MCF 10A (cell line): Measurements from ENCODE around the gene ZFYVE28. TPM values are rescaled to one million over a fixed set of nuclear protein-coding genes. Genes with fewer than 3 reads are reported as not detected.
"Not testable (repeated sequence)": the region's sequence is repeated elsewhere in the genome, so short reads cannot be mapped to it uniquely, and the experiment has no call there.

Experiments used
- BruUV-seq: library from RNA; stranded (reverse); fragments of 400-500 nt; replicated peaks from 2 replicates; lab custom pipeline; 2021; lab: Mats Ljungman, UMichigan
- CTCF ChIA-PET: fragments of 300-600 bp; sonication (Branson Sonifier 250); formaldehyde crosslinking; extraction: SDS; loops from one replicate; lab custom pipeline; 2021; ENCODE audit warnings: antibody characterized with exemption, inconsistent platforms; lab: Yijun Ruan, JAX
- POLR2A ChIA-PET: fragments of 300-600, 350-650 bp; sonication (Branson Sonifier 250); formaldehyde crosslinking; extraction: SDS; loops from one replicate; lab custom pipeline; 2020; ENCODE audit warnings: antibody characterized with exemption, inconsistent platforms; lab: Yijun Ruan, JAX
- DNase-seq: peaks from one replicate; pipeline ENCODE4 v3.0.0-alpha.2; 2018; ENCODE audit not compliant: unreplicated experiment
- H3K27ac Mint-ChIP-seq: one replicate; pipeline ENCODE4 v1.8.0; 2022; ENCODE audit warnings: mild to moderate bottlenecking, low read depth, mixed read lengths; ENCODE audit not compliant: unreplicated experiment
- H3K27me3 Mint-ChIP-seq: one replicate; pipeline ENCODE4 v1.8.0; 2022; ENCODE audit warnings: mixed read lengths; ENCODE audit not compliant: insufficient read depth, unreplicated experiment
- H3K36me3 Mint-ChIP-seq: one replicate; pipeline ENCODE4 v1.8.0; 2022; ENCODE audit warnings: mild to moderate bottlenecking, moderate library complexity, mixed read lengths; ENCODE audit not compliant: insufficient read depth, unreplicated experiment
- H3K4me1 Mint-ChIP-seq: one replicate; pipeline ENCODE4 v1.8.0; 2022; ENCODE audit warnings: mixed read lengths; ENCODE audit not compliant: insufficient read depth, unreplicated experiment
- H3K4me3 Mint-ChIP-seq: one replicate; pipeline ENCODE4 v1.8.0; 2022; ENCODE audit warnings: mild to moderate bottlenecking, moderate library complexity, mixed read lengths; ENCODE audit not compliant: unreplicated experiment
- H3K9me3 Mint-ChIP-seq: one replicate; pipeline ENCODE4 v1.8.0; 2022; ENCODE audit warnings: mixed read lengths; ENCODE audit not compliant: unreplicated experiment
- intact Hi-C: fragments of 100-400 bp; cut with micrococcal nuclease; formaldehyde crosslinking; loops from 2 replicates; pipeline ENCODE4 v1.14.1; 2022
- total RNA-seq: library from RNA; stranded (reverse); gene quantifications from 2 replicates; pipeline ENCODE4 v1.2.3, GENCODE V29; 2022
- TF ChIP-seq, protein P1 (sequence below): fragments of 200-600 bp; IDR thresholded peaks from one replicate; pipeline ENCODE4 v1.8.0; 2022; ENCODE audit warnings: antibody characterized with exemption, mild to moderate bottlenecking; ENCODE audit not compliant: unreplicated experiment

The ZFYVE28 gene
- total RNA-seq, 1 experiment from 2014 or later, result 1.6 TPM

DNA sequence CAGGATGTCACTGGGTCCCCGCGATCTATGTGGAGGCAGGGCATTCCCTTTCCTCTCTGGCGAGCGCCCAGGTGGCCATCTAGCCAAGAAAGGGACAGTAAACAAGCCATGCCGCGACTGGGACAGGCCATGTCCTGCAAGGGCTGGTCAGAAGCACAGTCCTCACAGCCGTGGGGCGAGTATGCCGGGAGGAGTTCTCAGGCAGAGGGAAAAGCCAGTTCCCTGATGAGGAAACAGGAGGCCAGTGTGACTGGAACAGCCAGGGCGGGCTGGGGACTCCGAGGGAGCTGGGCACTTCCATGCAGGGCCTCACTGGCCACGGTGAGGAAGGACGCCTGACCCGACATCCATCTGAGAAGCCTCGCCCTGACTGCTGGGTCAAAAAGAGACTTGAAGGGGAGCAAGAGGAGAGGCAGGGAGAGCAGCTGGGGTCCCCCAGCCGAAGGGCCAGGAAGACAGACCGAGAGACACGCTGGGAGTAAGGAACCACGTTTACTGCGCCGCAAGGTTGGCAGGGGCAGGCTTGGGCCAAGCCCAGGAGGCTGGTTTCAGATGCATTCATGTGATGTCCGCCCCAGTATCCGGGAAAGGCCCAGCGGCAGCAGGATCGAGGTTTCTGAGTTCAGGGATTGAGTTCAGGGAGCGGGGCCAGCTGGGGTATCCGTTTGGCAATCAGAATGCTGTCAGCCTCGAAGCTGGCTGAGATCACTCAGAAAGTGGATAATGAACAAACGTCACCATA lies 15.3 kb upstream of the ZFYVE28 start:
- BruUV-seq, result no TSS peak
- CTCF ChIA-PET, result interaction anchor here (0.5 to 0.9 kb wide), 2 partner anchors 26 to 216 kb away, joined by 3 read pairs; no protein-coding TSS in a partner anchor
- no peak for DNase-seq
- H3K4me1 Mint-ChIP-seq, result no peaks in the 10 kb centered on the region
- H3K9me3 Mint-ChIP-seq, result no peaks in the 10 kb centered on the region
- TF ChIP-seq, protein P1, sequence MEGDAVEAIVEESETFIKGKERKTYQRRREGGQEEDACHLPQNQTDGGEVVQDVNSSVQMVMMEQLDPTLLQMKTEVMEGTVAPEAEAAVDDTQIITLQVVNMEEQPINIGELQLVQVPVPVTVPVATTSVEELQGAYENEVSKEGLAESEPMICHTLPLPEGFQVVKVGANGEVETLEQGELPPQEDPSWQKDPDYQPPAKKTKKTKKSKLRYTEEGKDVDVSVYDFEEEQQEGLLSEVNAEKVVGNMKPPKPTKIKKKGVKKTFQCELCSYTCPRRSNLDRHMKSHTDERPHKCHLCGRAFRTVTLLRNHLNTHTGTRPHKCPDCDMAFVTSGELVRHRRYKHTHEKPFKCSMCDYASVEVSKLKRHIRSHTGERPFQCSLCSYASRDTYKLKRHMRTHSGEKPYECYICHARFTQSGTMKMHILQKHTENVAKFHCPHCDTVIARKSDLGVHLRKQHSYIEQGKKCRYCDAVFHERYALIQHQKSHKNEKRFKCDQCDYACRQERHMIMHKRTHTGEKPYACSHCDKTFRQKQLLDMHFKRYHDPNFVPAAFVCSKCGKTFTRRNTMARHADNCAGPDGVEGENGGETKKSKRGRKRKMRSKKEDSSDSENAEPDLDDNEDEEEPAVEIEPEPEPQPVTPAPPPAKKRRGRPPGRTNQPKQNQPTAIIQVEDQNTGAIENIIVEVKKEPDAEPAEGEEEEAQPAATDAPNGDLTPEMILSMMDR, result no peak
- H3K4me3 Mint-ChIP-seq, result no peak overlapping the region
- H3K27me3 Mint-ChIP-seq, result peaks cover 15% of the 10 kb centered on the region
- intact Hi-C loops, result no loop called here
- H3K27ac Mint-ChIP-seq, result no peak overlapping the region
- POLR2A ChIA-PET, result interaction anchor here (0.7 kb wide), 1 partner anchor 303 kb away, joined by 3 read pairs; no protein-coding TSS in a partner anchor
- H3K36me3 Mint-ChIP-seq, result no peaks in the 10 kb centered on the region

DNA sequence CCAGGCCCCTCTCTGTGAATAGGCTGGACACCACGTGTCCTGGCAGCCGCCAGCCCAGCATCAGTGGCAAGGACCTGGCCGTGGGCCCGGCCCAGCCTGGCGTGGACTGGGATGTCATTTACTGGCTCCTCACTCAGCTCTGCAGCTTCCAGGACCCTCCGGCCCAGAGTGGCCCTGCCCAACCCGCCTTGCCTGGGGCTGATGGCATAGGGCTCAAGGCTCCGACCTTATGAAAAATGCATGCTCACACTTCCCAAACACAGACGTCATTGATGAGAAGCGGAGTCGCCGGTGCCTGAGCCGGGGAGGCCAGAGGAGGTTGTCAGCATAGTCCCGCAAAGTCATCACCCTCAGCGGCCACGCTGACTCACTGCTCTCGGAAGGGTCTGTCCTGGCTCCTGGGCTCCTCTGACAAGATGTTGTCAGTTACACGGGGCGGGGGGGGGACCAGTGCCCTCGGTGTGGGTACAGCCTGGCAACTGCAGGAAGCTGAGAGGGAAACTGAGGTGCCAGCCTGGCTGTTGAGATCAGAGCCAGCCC lies 14.6 kb upstream of the ZFYVE28 start:
- Mint-ChIP-seq H3K27ac (no peak overlapping the region), H3K9me3 (no peaks in the 10 kb centered on the region), H3K4me3 (no peak overlapping the region), H3K4me1 (no peaks in the 10 kb centered on the region), H3K36me3 (no peaks in the 10 kb centered on the region), H3K27me3 (peaks cover 15% of the 10 kb centered on the region)
- intact Hi-C loops, result no loop called here
- peak; percentile 44 for DNase-seq
- ChIA-PET POLR2A (no interaction called here), CTCF (no interaction called here)
- TF ChIP-seq, protein P1, result no peak
- BruUV-seq, result no TSS peak

DNA sequence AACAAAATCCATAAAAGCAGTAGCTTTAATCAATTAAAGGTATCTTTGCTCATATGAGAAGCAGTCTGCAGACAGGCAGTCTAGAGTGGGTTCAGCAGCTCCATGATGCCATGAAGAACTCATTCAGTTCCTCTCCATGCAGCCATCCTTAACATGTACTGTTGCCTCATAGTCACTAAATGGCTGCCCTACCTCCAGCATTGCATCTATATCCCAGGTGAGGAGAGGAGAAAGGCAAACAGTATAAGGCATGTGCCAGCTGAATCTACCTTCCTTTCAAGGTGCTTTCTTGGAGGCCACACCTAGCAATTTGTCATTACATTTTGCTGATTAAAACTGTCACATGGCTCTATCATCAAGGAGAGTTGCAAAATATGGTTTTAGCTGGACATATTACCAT lies 13.6 kb upstream of the ZFYVE28 start:
- H3K27me3 Mint-ChIP-seq, result peaks cover 15% of the 10 kb centered on the region
- H3K36me3 Mint-ChIP-seq, result no peaks in the 10 kb centered on the region
- no peak for DNase-seq
- H3K27ac Mint-ChIP-seq, result no peak overlapping the region
- TF ChIP-seq, protein P1, result no peak
- intact Hi-C loops, result no loop called here
- no TSS peak for BruUV-seq
- H3K9me3 Mint-ChIP-seq, result no peaks in the 10 kb centered on the region
- ChIA-PET CTCF (no interaction called here), POLR2A (interaction anchor here (0.7 kb wide), 1 partner anchor 184 kb away, joined by 3 read pairs; no protein-coding TSS in a partner anchor)
- no peak overlapping the region for H3K4me3 Mint-ChIP-seq
- no peaks in the 10 kb centered on the region for H3K4me1 Mint-ChIP-seq

DNA sequence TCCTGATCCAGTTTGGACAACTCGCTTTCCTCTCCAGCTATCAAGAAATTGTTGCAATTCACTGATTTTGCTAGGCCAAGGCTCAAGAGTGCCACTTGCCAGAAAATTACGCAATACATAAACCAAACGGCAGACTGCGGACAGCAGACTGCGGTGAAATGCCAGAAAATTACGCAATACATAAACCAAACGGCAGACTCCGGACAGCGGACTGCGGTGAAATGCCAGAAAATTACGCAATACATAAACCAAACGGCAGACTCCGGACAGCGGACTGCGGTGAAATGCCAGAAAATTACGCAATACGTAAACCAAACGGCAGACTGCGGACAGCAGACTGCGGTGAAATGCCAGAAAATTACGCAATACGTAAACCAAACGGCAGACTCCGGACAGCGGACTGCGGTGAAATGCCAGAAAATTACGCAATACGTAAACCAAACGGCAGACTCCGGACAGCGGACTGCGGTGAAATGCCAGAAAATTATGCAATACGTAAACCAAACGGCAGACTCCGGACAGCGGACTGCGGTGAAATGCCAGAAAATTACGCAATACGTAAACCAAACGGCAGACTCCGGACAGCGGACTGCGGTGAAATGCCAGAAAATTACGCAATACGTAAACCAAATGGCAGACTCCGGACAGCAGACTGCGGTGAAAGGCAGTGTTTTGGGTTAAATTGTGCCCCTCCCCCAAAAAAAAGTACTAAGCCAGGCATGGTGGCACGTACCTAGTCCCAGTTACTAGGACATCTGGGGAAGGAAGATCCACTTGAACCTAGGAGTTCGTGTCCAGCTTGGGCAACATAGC lies 11.7 kb upstream of the ZFYVE28 start:
- H3K4me3 Mint-ChIP-seq, POLR2A ChIA-PET, H3K27ac Mint-ChIP-seq, H3K9me3 Mint-ChIP-seq, CTCF ChIA-PET, BruUV-seq, intact Hi-C loops, H3K4me1 Mint-ChIP-seq, H3K36me3 Mint-ChIP-seq: not testable (repeated sequence)
- peaks cover 19% of the 10 kb centered on the region for H3K27me3 Mint-ChIP-seq
- peak; percentile 65 for DNase-seq
